Stomach smooth muscle (tissue), 2 donors: ENCODE data around the gene MROH2B.

Experiments
- H3K27ac ChIP-seq: one replicate; pipeline ENCODE4 v1.7.0; 2013; ENCODE audit warnings: mild to moderate bottlenecking, low read length, inconsistent platforms
- H3K27me3 ChIP-seq, 2 donors: one replicate each; pipeline ENCODE4 v1.7.0; 2013; ENCODE audit warnings: low read length in 2 of 2; ENCODE audit not compliant: insufficient read depth in 2 of 2, control insufficient read depth in 1 of 2
- H3K36me3 ChIP-seq, 2 donors: one replicate each; pipeline ENCODE4 v1.7.0; 2013; ENCODE audit warnings: low read length in 2 of 2; ENCODE audit not compliant: control insufficient read depth in 2 of 2, insufficient read depth in 2 of 2
- H3K4me1 ChIP-seq: one replicate; pipeline ENCODE4 v1.7.0; 2013; ENCODE audit warnings: low read length; ENCODE audit not compliant: control insufficient read depth, insufficient read depth
- H3K4me3 ChIP-seq, 2 donors: one replicate each; pipeline ENCODE4 v1.7.0; 2013; ENCODE audit warnings: low read length in 2 of 2
- H3K9ac ChIP-seq, 2 donors: one replicate each; pipeline ENCODE4 v1.7.0; 2013; ENCODE audit warnings: low read length in 2 of 2, mild to moderate bottlenecking in 1 of 2
- H3K9me3 ChIP-seq, 2 donors: one replicate each; pipeline ENCODE4 v1.7.0; 2013; ENCODE audit warnings: low read length in 2 of 2; ENCODE audit not compliant: control insufficient read depth in 2 of 2
- donor health status: healthy.
- donor health status: Pancreatic carcinoma.

The MROH2B gene

DNA sequence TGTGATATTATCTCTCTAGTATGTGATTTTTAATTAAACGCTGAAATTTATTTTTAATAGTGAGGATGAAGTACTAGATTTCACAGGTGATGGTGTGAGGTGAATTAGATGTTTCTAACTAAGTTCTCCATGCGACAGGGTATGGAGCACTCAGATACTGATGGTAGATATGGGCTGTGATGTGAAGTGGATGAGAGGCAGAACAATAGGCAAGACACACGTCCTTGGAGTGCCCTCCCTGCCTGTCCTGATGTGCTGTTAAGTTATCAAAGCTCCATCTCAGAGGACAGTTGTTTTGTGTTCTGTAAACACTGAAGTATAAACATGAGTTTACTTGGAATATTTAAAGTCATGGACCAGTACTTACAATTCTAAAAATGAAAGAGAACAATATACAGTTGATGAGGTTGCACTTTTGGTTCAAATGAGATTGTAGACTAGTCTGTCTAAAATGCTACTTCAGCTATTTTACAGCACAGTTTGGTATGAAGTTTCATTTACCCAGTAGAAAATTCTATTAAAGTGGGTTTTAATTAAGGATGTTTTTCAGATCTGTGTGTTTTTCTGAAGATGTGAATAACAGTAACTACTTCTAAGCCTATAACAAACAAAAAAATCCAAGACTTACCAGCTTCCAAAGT is 97.7 kb downstream of the MROH2B start:
- Histone ChIP-seq H3K4me1 (no peaks in the 10 kb centered on the region), H3K27ac (no peak overlapping the region), H3K4me3 (no peak overlapping the region), H3K36me3 (peaks cover 0 to 2% of the 10 kb centered on the region in 2 donors), H3K27me3 (no peaks in the 10 kb centered on the region), H3K9ac (no peak overlapping the region), H3K9me3 (no peaks in the 10 kb centered on the region)

GRCh38 chr5:40972434-40972833 is 98.7 kb downstream of the MROH2B start:
- H3K9me3 ChIP-seq: no peaks in the 10 kb centered on the region
- no peaks in the 10 kb centered on the region for H3K4me1 ChIP-seq
- no peak overlapping the region for H3K4me3 ChIP-seq
- H3K27me3 ChIP-seq: no peaks in the 10 kb centered on the region
- H3K27ac ChIP-seq: no peak overlapping the region
- no peak overlapping the region for H3K9ac ChIP-seq
- peaks cover 0 to 2% of the 10 kb centered on the region in 2 donors for H3K36me3 ChIP-seq

DNA sequence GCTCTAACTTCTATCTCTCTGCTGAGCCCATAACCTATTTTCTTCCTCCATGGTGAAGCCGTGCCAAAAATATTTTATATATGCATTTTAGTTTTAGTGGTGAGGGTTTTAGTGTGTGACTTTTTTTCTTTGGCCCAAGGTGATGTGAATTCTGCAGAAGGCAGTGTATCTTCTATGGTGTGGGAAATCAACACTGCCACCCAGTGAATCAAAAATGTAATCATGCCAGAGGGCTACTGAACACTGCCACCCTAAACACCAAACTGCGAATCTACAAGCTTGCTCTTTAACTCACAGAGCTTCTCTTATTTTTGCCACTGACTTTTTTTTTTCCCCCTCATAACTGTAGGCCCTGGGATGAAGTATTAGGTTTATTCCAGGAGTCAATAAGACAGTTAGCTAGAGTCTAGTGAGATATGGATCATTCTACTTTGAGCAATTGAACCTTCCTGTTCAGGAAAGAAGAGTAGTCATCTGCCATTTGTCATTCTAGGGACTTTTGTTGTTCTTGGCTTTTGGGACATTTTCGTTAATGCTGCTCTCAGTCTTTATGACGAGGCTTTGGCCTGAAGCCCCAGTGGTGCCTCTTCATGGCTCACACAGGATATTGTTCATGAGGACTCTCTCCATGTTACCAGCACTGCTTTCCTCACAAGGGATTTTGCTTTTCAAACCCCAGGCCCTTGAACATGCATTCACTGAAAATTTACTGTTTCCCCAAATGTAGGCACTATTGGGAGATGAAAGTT is 108.8 kb downstream of the MROH2B start:
- Histone ChIP-seq H3K4me1 (no peaks in the 10 kb centered on the region), H3K27me3 (no peaks in the 10 kb centered on the region), H3K27ac (no peak overlapping the region), H3K9ac (no peak overlapping the region), H3K4me3 (no peak overlapping the region), H3K36me3 (peaks cover 0 to 2% of the 10 kb centered on the region in 2 donors), H3K9me3 (peaks cover 0 to 3% of the 10 kb centered on the region in 2 donors)

GRCh38 chr5:40960037-40960436 is 111.1 kb downstream of the MROH2B start:
- Histone ChIP-seq H3K4me1 (no peaks in the 10 kb centered on the region), H3K4me3 (no peak overlapping the region), H3K27ac (no peak overlapping the region), H3K27me3 (no peaks in the 10 kb centered on the region), H3K9ac (no peak overlapping the region), H3K36me3 (peaks cover 2 to 3% of the 10 kb centered on the region in 2 donors), H3K9me3 (peaks cover 0 to 3% of the 10 kb centered on the region in 2 donors)

DNA sequence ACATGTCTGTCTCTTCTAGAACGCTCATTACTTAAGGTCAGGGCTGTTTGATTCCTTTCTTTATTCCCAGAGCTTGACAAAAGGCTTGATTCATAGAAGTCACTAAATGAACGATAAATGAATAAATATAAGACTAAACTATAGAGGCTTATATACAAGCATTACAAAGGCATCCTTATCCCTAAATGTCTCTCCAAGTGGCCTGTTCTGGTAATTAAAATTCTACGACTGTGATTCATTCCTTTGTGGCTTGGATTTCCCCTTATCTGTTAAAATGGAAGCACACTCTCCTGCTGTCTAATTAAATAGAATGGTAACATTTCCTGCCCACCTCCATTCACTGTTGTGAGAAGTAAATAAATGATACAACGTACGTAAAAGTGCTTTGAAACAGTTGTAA is 112.3 kb downstream of the MROH2B start:
- H3K9ac ChIP-seq: no peak overlapping the region
- no peaks in the 10 kb centered on the region for H3K4me1 ChIP-seq
- H3K36me3 ChIP-seq: peaks cover 2 to 3% of the 10 kb centered on the region in 2 donors
- H3K27ac ChIP-seq: no peak overlapping the region
- no peak overlapping the region for H3K4me3 ChIP-seq
- no peaks in the 10 kb centered on the region for H3K27me3 ChIP-seq
- H3K9me3 ChIP-seq: peaks cover 0 to 3% of the 10 kb centered on the region in 2 donors

- Histone ChIP-seq H3K9me3 (peaks cover 0 to 3% of the 10 kb centered on the region in 2 donors), H3K9ac (no peak overlapping the region), H3K27me3 (no peaks in the 10 kb centered on the region), H3K36me3 (peaks cover 0 to 3% of the 10 kb centered on the region in 2 donors), H3K4me3 (no peak overlapping the region), H3K4me1 (no peaks in the 10 kb centered on the region), H3K27ac (no peak overlapping the region)
Measured at GRCh38 chr5:40957048-40957447, 114.1 kb downstream of the MROH2B start.

GRCh38 chr5:40955313-40955712 is 115.8 kb downstream of the MROH2B start:
- H3K27me3 ChIP-seq: no peaks in the 10 kb centered on the region
- H3K9ac ChIP-seq: no peak overlapping the region
- H3K36me3 ChIP-seq: peaks cover 0 to 3% of the 10 kb centered on the region in 2 donors
- no peak overlapping the region for H3K4me3 ChIP-seq
- H3K9me3 ChIP-seq: peaks cover 0 to 3% of the 10 kb centered on the region in 2 donors
- no peak overlapping the region for H3K27ac ChIP-seq
- H3K4me1 ChIP-seq: no peaks in the 10 kb centered on the region
